GM21381 (cell line): ENCODE measurements around the gene SPAG8.

Source experiments
- ATAC-seq: cut with Tn5 transposase; IDR thresholded peaks from one replicate; pipeline ENCODE4 v1.9.1; 2021; ENCODE audit warnings: mild to moderate bottlenecking, moderate library complexity; ENCODE audit not compliant: unreplicated experiment

SPAG8 gene

DNA sequence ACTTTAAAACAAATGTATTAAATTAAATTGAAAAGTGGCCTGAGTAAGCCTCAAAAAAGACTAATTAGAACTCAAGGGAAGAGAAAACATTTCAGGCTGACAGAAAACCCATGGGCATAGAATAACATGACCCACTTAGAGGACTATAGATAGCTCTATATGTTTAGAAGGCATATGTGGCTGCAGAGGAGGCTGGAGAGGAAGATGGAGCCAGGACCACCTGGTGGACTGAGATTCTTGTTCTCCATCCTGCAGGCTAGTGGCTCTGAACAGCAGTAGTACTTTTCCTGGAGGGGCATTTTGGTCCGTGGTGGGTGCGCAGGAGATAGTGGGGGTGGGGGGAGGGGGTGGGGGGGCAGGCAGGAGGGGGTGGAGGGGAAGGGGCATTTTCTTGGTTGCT lies 31.0 kb downstream of the SPAG8 start:
- ATAC-seq: no peak

DNA sequence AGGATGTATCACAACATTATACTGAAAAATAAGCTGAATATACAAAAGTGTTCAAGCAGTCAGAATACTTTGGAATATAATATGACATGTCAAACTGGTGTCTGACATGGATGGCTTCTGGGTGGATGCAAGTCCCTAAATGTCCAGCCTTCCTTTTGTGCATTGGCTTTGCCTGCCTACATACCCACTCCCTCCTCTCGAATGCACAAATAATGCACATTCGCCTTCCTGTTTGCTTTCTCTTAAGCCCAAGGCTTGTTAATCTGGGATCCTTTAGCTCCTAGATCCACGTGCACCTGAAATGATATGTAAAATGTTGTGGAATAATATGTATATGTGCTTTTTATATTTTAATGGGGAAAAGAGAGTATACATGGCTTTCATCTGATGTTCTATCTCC lies 33.6 kb downstream of the SPAG8 start:
- no peak for ATAC-seq

GRCh38 chr9:35776018-35776417 lies 36.0 kb downstream of the SPAG8 start:
- ATAC-seq: no peak

- no peak for ATAC-seq
These were observed 37.0 kb downstream of the SPAG8 start for GRCh38 chr9:35774907-35775635.

GRCh38 chr9:35771943-35772342 lies 40.1 kb downstream of the SPAG8 start:
- ATAC-seq: no peak

- ATAC-seq: no peak
These were observed 40.5 kb downstream of the SPAG8 start for GRCh38 chr9:35771534-35771933.

GRCh38 chr9:35771075-35771433 lies 41.0 kb downstream of the SPAG8 start:
- no peak for ATAC-seq

DNA sequence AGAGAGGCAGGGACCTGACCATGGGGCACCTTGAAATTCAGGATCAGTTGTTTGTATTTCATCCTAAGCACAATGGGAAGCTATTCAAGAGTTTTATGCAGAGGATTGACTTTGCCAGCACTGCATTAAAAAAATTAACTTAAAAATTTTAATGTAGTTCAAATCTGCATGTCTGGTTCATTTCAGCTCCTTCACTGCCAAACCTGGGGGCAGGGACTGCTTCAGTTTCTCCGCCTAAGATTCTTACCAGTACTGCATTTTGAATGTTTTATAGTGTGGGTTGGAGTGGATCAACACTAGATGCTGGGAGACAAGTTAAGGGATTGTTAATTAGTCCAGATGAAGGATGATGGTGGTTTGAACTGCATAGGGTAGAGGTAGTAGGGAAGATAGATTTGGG lies 42.3 kb downstream of the SPAG8 start:
- no peak for ATAC-seq

DNA sequence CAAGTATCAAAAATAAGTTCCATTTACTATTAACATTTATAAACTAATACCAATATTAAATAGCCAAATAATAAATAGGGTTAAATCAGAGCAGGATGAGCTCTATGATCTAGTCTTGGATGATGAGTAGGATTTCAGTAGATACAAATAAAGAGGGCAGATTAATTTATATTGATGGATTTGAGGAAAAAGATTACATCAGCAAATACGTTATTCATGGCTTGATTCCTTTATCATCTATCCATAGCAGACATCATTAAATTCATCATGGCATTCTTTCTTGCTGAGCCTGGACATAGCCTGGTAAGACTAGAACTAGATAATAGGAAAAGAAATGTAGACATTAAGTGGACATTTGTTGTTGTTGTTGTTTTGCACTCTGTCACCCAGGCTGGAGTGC lies 44.6 kb downstream of the SPAG8 start:
- ATAC-seq: no peak

DNA sequence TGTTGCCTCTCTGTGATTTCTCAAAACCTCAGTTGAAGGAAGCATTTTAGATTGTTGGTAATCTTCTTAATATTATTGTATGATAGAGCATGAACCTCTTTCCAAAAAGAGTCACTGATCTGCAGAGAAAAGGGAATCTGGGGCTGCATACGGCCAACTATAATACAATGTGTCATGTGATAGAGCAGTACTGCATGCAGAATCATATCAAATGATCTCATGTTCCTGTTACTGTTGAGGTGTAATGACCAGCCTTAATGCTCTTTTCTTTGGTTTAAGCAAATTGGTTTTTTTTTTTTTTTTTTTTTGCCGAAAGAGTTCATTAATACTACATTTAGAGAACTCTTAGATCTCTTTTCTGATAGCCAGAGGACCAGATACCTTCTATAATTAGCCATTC lies 45.1 kb downstream of the SPAG8 start:
- no peak for ATAC-seq

DNA sequence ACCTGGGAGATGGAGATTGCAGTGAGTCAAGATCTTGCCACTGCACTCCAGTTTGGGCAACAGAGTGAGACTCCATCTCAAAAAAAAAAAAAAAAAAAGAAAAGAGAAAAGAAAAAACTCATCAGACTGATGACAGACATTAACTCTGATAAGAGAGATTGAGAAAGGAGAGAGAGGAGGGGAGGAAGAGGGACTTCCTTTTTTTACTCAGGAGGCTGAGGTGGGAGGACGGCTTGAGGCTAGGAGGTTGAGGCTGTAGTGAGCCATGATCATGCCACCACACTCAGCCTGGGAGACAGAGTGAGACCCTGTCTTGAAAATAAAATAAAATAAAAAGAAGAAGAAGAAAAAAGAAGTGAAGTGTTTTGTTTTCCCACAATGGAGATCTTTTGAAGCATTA lies 48.3 kb downstream of the SPAG8 start:
- ATAC-seq: no peak

- no peak for ATAC-seq
These were observed 48.9 kb downstream of the SPAG8 start for GRCh38 chr9:35763181-35763580.

- ATAC-seq: no peak
These were observed 51.4 kb downstream of the SPAG8 start for GRCh38 chr9:35760651-35761050.

DNA sequence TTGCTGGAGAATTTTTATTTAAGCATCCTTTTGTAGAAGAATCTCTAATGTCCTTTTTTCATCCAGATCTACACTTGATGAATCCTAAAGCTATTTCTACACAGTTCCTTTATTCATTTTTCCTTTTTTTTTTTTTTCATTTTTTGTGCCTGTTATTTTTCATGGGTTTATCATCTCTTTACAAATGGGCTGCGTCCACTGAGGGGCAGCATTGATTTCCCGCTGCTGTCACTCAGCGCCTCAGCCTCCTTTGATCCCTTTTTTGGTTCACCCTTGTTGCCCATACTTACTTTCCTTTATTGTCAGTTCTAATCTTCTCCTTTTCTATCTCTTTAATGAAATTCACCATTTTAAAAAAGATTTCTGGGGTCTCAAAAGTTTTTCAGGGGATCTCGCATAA lies 52.3 kb downstream of the SPAG8 start:
- no peak for ATAC-seq
